HG03135 (cell line): Measurements from ENCODE around the gene CA7.
"Not testable (repeated sequence)": the region's sequence is repeated elsewhere in the genome, so short reads cannot be mapped to it uniquely, and the experiment has no call there.

ENCODE experiments used
- ATAC-seq: cut with Tn5 transposase; IDR thresholded peaks from one replicate; pipeline ENCODE4 v1.9.1; 2021; ENCODE audit warnings: mild to moderate bottlenecking, moderate library complexity; ENCODE audit not compliant: unreplicated experiment

The CA7 gene

GRCh38 chr16:66895999-66896398 lies 51.8 kb downstream of the CA7 start:
- no peak for ATAC-seq

- ATAC-seq = not testable (repeated sequence)
Observed at GRCh38 chr16:66896682-66897081, 52.5 kb downstream of the CA7 start.

- no peak for ATAC-seq
Observed at GRCh38 chr16:66898207-66898606, 54.0 kb downstream of the CA7 start.

GRCh38 chr16:66898933-66899309 lies 54.7 kb downstream of the CA7 start:
- no peak for ATAC-seq

- ATAC-seq = no peak
Observed at GRCh38 chr16:66899310-66899944, 55.2 kb downstream of the CA7 start.

GRCh38 chr16:66899945-66900710 lies 55.9 kb downstream of the CA7 start:
- no peak for ATAC-seq

GRCh38 chr16:66900721-66901441 lies 56.7 kb downstream of the CA7 start:
- no peak for ATAC-seq

- no peak for ATAC-seq
Observed at GRCh38 chr16:66901626-66902025, 57.4 kb downstream of the CA7 start.

GRCh38 chr16:66902648-66903543 lies 58.7 kb downstream of the CA7 start:
- ATAC-seq = no peak
